Glomerular visceral epithelial cell (primary cell): ENCODE results near the gene WDR31.
"Not testable (repeated sequence)": the region's sequence is repeated elsewhere in the genome, so short reads cannot be mapped to it uniquely, and the experiment has no call there.

Source experiments
- DNase-seq: peaks from one replicate; pipeline ENCODE4 v3.0.0-alpha.2; 2016; ENCODE audit errors: extremely low spot score

The WDR31 gene

GRCh38 chr9:113368982-113369854 lies 29.1 kb upstream of the WDR31 start:
- no peak for DNase-seq

- no peak for DNase-seq
Observed at GRCh38 chr9:113368348-113368981, 28.4 kb upstream of the WDR31 start.

- DNase-seq: not testable (repeated sequence)
Observed at GRCh38 chr9:113365652-113366051, 25.6 kb upstream of the WDR31 start.

GRCh38 chr9:113364951-113365350 lies 24.9 kb upstream of the WDR31 start:
- no peak for DNase-seq

- DNase-seq: no peak
Observed at GRCh38 chr9:113363336-113363735, 23.3 kb upstream of the WDR31 start.

- no peak for DNase-seq
Observed at GRCh38 chr9:113361304-113362018, 21.4 kb upstream of the WDR31 start.

GRCh38 chr9:113360242-113360842 lies 20.3 kb upstream of the WDR31 start:
- DNase-seq: no peak

- no peak for DNase-seq
Observed at GRCh38 chr9:113359385-113359784, 19.3 kb upstream of the WDR31 start.

GRCh38 chr9:113356686-113357292 lies 16.7 kb upstream of the WDR31 start:
- DNase-seq: no peak

GRCh38 chr9:113355040-113355596 lies 15.0 kb upstream of the WDR31 start:
- DNase-seq: peak; percentile 23

- no peak for DNase-seq
Observed at GRCh38 chr9:113352411-113352810, 12.3 kb upstream of the WDR31 start.

GRCh38 chr9:113352006-113352405 lies 11.9 kb upstream of the WDR31 start:
- DNase-seq: no peak

- DNase-seq: no peak
Observed at GRCh38 chr9:113350937-113351336, 10.9 kb upstream of the WDR31 start.

- no peak for DNase-seq
Observed at GRCh38 chr9:113350107-113350661, 10.1 kb upstream of the WDR31 start.

- peak; percentile 9 for DNase-seq
Observed at GRCh38 chr9:113349445-113350094, 9.5 kb upstream of the WDR31 start, which contains the start of gene BSPRY. TSS of gene BSPRY (plus strand) at chr9:113349541. CDS start at chr9:113349580, 39 bp downstream.

GRCh38 chr9:113349066-113349444 lies 9.0 kb upstream of the WDR31 start:
- no peak for DNase-seq

GRCh38 chr9:113348437-113348836 lies 8.4 kb upstream of the WDR31 start:
- no peak for DNase-seq

- DNase-seq: no peak
Observed at GRCh38 chr9:113345671-113346070, 5.6 kb upstream of the WDR31 start.

GRCh38 chr9:113345190-113345589 lies 5.1 kb upstream of the WDR31 start:
- DNase-seq: no peak

- peak; percentile 14 for DNase-seq
Observed at GRCh38 chr9:113343732-113344231, 3.7 kb upstream of the WDR31 start.
